Activated CD4-positive, alpha-beta T cell treated with anti-CD3 and anti-CD28 coated beads, Interleukin-2, amount 50 U/mL, for 1 hour (primary cell): ENCODE results near the gene JCAD.
"Not testable (repeated sequence)": the region's sequence is repeated elsewhere in the genome, so short reads cannot be mapped to it uniquely, and the experiment has no call there.

Experiments
- DNase-seq: peaks from one replicate; pipeline ENCODE4 v3.0.0-alpha.2; 2020

The JCAD gene

DNA sequence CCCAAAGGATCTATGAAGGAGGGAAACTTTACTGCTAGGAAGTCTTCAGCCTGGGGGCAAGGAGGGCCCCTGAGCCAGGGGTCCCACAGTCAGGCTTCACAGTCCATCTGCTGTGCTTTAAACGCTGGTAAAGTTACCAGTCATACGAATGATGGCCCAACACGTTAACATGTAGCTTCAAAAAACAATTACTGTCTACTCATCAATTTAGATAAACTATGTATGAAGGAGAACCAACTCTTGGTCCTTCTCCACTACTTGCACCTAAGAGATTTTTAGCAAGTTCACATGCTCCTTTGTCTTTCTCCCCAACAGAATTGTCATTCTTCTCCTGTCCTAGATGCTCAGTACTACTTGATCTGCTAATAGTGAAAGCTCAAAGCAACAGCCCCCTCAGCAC, 16.6 kb downstream of the JCAD start:
- no peak for DNase-seq

DNA sequence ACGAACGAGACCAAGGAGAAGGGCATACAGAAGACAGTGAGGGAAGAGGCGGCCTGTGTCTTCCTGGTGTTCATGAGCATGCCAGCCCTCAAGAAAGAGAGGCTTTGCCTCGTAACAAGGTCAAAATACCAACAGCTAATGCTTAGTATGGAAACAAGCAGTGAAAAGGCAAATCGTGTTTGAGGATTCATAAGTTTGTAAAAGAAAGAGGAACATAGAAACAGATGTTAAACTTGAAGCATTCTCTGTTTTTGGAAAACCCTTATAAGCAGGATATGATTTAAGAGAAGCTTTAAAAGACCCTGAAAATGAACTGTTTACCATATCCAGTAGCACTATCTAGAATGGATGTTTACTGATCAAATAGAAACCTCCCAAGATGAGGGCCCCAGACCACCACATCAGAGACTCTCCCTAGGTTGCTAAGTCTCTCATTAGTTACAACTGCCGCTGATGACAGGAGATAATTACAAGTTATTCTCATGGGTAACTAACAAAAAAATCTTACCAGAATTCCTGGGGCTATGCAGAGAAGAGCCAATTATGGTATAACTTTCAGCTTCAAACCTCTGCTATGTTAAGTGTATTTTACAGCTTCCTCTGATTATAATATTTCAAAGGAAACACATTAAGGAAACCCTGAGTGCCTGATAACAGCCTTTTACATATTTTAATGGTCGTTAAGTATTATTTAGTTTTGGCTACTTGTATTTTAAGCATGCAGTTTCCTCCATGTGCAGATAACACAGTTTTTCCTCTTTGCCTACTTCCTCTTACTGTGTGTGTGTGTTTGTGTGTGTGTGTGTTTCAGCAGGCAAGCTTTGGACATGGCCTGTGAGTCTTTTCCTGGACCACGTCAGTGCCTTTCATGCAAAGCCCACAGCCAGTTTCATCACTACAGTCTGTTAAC, 17.9 kb downstream of the JCAD start:
- DNase-seq, result no peak

DNA sequence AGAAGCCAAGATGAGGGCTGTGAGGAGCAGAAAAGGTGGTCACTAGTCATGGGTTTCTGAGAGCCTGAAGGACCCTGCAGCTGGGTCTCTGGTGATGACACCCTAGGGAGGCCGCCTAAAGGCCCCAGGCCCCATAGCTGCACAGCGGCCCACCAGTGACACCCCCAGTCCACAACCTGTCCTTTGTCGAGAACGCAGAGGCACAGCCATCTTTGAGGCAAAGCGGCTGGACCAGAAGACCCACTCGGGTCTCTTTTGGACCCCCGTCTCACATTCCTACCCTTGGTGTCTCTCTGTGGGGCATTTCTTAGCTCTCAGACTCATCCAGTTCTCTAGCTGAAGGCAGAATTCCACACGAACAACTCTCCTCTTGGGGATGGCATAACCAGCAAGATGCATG, 18.8 kb downstream of the JCAD start:
- no peak for DNase-seq

DNA sequence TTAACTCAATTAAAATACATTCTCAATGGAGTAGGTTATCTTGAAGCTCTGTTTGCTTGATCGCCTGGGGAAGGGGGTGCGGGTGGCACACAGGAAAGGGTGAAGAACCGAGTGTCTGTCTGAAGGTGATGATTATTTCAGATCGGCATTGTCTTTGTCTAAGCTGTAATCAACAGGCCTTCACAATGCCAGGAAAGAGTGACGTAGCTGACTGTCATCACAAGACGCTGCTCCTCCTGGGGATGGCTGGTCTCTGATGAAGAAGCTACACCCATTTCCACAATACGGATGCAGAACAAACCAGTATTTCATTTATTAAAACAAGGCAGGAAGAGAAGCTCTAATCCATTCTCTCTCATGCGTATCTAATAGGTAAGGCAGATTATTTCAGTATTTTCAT, 19.4 kb downstream of the JCAD start:
- no peak for DNase-seq

DNA sequence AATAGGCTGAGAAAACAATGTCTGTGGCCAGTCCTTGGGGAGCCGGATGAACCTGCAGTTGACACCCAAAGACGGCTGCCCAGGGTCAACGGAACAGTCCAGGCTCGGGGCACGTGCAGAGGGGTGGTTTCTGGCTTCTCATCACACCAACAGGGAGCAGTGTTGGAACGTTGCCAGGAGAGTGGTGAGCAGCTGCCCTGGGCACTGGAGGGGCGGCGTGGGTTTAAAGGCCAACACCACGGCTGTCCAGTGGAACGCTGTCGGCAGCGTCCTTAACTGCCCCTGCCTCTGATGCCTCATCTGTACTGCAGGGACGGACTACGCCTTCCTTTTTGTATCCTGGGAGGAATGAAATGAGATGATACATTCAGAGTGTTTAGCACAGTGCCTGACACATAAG, 19.8 kb downstream of the JCAD start:
- DNase-seq, result no peak

DNA sequence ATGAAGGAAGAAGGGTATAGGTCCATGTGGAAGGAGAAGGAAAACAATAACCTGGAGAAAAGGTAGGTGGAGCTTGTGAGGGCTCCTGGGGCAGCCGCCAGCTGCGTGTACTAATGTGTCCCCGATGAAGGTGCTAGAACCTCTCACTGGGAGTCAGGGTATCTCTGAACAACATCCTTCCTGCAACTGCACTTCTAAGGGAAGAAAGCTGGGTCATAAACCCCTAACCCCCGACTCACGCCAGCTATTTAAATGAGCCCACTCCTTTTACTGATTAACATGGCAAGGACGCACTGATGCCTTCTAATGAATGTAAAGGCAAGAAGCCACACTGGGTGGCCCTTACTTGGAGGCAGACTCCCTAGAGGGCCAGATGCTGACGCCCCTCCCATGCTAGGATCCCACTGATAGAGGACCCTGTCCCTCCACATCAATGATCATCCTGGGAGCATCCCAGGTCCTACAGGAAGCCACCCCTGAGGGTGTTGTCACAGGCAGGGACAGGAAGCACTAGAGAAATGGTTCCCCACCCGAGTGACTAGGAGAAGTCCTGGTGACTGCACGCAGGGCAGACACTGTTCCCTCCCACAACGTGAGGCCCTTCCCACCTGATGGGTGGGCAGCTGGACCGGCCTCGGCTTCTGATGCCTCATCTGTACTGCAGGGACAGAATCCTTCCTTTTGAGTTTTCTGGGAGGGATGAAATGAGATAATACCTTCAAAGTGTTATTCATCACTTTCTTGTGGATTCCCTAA, 20.4 kb downstream of the JCAD start:
- DNase-seq, result no peak

DNA sequence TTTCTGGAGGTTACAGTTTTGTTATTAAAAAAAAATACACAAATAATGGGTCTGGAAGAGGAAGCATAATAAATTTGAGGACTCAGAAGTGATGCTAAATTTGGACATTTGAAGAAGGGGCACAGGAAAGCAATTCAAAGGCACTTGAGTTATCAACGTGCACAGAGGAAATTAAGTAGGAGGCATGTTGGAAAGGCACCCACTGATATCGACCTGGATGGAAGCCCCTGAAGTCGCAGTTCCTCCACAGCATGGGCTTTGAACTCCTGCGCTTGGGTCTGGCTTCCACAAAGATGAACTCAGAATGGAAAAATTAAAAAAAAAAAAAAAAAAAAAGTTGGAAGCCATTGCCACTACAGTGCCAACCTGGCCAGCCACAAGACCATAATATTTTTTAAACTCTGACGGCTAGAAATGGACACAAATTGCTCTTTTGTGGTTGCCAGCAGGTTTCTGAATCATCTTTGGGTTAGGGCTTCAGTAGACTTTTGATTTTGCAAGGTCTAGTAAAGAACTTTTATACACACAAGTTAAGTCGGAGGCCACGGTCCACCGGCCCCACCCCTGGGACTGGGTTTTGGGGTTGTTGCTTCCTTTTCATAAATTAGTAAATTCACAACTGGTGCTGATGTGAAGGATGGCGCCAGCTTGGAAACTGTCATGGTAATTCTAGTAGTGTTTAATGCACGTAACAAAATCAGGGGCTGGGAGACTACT, 21.6 kb downstream of the JCAD start:
- no peak for DNase-seq

DNA sequence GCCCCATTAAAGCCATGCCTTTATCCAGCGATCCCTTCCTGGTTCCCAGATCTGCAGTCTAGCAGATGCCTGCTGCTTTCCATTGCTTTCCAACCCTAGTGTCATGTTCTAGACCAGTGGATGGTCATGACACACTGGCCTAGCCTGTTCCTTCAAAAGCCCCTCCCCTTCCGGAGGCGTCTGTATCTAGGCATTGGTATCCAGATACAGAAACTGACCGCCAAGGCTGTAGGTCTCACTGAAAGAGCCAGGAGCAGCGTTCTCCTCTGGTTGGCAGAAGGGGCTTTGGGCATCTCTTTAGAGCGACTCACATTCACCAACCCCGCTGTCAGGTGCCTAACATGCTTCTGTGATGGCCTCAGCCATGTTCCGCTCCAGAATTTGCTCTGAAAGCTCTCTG, 22.6 kb downstream of the JCAD start:
- DNase-seq, result no peak

DNA sequence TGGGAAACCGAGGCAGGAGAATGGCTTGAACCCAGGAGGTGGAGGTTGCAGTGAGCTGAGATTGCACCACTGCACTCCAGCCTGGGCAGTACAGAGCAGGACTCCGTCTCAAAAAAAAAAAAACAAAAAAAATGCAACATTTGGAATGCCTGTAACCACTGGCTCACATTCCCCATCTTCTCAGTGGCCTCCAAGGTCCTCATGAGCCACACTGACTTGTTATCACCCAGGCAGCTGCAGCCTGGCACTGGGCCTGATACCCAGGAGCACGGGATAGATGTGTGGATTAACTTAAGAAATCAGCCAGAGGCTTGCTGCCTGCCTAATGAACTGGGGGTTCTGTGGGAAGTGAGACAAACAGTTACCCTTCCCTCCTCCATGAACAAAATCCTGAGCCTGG, 23.0 kb downstream of the JCAD start:
- no peak for DNase-seq

DNA sequence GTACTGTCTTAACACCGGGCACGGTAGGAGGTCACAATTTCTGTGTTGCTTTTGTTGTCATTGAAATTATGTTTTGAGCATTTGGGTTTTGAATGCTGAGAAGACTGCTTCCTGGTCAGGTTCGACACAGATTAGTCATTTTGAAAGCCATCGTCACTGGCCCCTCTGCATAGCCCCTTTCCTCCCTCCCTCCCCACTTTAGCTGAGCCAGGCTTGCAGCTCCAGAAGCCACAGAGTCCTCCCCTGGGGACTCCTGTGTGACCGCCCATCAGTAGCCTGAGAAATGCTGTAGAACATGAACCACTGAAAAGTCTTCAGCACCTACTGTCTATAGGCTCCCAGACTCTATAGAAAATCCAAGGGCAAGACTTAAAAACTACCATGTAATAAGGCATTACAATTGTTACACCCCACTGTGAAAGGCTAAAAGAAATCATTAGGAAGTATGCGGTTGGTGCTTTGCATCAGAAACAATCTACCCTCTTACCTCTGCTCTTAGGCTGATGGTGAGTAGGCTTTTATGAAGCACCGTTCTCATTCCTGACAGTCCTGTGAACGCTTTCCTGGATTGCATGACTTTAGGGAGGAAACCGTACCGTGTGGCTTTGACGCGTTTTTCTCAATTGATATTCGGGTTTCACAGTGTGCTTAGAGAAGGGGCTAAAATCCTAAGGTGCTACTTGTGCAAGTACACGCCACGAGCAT, 24.8 kb downstream of the JCAD start:
- no peak for DNase-seq

DNA sequence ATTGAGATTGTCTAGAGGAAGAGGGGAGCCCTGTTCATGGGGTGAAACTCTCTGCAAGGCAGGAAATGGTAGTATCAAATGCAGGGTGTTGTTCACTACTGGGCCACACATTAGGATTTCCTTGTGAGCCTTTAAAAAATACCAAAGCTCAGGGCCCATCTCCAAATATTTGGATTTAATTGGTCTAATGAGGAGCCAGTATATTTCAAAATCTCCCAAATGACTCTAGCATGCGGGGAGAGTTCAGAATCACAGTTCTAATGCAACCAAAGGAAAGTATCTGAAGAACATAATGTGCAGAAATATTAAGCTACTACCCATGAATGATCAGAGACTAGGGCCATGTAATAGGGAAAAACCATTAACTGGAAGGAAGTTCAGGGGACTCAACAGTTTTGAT, 27.3 kb downstream of the JCAD start:
- no peak for DNase-seq

DNA sequence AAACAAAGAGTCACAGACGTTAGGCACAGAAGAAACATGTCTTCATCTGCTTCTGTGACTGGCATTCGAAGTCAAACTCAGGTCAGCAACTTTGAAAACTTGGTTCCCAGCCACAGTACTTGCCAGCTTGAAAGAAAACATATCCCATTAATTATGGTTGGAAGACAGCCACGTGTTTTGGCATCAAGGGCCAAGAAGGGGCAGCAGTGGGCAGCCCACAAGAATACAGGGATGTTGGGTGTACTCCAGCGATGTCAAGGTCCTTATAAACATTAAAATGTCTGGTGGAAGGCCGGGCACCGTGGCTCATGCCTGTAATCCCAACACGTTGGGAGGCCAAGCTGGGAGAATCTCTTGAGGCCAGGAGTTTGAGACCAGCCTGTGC, 29.5 kb downstream of the JCAD start:
- DNase-seq, result no peak

DNA sequence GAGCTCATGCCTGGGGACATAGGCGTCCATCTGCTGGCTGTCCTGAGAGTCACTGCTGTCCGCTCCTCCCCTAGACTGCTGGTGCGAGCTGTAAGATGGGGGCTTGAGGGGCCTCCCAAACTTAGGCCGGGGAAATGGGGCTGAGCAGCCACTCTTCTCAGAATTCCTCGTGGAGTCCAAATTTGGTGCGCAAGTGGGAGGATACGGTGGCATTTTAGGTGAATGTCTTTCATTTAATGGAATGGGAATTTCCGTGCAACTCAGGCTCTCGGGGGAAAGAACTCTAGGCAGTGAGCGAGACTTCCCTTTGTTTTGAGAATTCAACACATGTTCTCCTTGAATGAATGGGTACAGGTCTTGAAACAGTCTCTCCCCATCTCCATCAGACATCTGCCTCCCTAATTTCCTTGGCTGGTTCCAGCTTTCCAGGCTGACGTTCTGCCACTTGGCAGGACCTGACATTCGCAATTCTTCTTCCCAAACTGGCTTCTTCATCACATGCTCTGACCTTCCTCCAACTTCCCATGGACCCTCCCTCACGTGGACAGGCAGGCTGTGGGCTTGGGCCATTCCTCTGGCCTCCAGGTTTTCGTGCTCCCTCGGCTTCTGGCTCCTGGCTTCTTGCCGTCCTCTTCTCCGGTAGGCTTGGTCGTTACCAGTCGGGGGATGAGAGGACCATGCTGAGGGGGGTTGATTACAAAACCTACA, 30.1 kb downstream of the JCAD start:
- DNase-seq, result no peak

DNA sequence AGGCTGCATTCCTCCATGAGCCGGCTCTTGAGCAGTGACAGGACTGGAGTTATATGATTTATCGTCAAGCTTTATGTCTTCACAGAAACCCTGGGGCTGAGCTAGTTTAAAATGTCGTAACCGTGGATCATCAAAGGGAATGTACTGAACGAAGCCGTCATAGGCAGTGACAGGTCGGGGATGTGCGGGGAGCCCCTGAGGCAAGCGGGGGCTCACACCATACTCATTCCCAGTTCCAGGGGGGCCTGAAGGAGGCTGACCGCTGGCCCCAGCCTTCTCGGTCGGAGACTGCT, 30.7 kb downstream of the JCAD start:
- DNase-seq, result no peak

DNA sequence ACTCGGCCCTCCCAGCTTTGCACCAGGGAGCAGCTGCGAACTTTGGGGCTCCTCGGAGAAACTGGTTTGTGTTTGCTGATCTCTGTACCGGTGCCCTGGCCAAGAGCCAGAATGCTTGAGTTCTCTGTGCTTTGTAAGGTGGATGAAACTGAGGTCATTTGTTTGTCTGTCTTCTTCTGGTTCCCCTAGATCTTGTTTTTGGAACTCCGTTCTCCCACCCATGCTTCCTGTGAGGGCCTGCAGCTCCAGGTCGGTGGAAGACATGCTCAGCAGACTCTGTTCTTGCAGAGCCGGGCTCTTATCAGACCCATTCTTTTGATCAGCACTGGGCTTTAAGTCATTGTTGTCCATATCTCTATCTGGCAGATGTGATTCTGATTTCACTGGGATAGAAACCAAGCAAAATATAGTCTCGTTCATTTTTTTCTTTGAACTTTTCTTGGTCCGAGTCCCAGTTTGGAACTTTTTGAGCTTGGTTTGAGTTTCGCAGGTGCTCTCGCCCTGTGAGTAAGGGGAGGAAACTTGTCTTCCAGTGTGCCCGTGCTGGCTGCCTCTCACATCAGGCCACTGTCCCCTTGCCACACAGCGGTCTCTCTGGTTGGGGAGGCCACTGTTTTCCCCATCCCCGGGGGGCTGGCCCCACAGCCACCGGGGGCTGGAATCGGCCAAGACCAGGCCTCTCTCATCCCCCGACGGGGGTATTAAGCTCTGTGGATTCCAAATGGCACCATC, 31.2 kb downstream of the JCAD start:
- DNase-seq, result peak; percentile 26

DNA sequence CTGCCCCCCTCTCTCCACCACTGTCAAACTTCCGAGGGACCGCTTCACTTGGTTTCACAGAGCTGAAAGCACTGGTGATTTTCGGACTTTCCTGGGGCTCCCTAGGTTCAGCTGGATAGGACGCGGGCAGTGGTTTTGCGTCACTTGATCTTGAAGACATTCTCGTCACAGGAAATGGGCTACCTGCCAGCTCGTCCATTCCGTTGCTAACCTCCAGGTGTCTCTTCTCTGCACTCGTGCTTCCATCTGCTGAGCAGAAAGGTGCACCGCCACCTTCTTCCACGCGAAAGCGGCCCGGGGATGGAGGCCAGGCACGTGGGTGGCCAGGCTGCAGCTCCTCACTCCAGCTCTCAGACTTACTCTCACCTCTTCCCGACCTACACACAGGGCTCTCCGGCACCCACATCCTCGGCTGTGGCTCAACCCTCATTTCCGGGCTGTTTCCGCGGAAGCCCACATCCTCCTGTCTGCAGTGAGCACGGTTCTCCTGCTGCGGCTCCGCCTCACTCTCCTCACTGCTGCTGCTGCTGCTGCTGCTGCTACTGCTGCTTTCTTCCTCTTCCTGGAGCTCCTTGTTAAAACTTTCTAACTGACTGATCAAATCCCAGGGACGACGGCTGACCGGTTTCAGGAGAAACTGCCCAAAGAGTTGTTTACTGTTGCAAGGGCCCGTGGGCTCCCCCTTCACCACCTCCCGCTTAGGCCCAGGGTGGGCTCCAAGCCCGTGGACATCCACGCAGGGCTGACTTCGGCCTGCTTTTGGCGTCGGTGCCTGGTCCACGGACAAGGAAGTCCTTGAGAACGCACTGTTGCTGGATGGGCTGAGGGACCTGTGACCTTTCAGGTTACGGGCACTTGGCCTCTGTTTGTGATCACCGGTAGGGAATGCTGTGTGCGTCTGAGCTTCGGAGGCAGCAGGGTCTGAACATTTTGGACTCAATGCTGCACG, 32.1 kb downstream of the JCAD start:
- peak; percentile 80 for DNase-seq

DNA sequence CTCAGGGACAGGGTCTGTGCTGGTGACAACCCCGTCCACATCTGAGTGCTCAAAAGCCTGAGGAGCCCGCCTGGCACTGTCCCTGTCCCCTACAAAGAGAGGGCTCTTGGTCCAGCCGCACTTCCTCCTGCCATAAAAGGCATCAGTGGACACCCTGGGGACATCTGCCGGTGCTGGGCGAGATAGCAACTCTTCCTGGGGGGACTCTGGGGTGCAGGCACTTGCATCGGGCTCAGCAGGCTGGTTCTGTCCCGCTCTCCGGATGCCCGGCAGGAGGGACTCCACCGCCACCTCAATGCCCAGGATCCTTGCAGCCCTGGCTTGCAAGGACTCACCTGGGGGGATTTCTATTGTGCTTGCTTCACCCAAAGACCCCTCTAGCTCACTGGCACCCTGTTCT, 32.8 kb downstream of the JCAD start:
- no peak for DNase-seq

DNA sequence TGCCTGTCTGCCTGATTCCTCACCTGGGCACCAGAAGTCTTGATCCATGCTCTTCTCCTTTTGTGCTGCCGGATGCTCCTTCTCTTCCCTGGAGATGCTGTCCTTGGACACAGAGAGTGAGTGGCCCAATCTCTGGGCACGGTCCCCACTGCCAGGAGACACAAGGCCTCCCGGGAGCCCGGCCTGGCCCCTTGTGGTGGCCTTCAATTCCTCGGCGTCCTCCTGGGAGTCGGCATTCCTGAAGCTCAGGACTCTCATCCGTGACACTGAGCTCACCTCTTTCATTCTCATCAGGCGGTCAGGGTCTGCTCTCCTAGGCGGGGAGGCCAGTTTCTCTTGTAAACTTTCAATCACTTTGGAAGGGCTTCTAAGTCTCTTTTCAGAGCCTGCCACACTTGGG, 33.3 kb downstream of the JCAD start:
- DNase-seq, result no peak

DNA sequence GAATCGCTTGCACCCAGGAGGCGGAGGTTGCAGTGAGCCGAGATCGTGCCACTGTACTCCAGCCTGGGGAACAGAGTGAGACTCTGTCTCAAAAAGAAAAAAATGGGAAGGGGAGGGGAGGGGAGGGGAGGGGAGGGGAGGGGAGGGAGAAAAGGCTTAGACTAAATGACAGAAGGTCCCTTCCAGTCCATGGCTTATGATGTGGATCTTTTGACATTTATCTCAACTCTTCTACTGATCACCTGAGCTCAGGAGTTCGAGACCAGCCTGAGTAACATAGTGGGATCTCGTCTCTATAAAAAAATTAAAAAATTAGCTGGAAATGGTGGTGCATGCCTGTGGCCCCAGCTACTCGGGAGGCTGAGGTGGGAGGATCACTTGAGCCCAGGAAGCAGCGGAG, 34.0 kb downstream of the JCAD start:
- DNase-seq, result not testable (repeated sequence)

DNA sequence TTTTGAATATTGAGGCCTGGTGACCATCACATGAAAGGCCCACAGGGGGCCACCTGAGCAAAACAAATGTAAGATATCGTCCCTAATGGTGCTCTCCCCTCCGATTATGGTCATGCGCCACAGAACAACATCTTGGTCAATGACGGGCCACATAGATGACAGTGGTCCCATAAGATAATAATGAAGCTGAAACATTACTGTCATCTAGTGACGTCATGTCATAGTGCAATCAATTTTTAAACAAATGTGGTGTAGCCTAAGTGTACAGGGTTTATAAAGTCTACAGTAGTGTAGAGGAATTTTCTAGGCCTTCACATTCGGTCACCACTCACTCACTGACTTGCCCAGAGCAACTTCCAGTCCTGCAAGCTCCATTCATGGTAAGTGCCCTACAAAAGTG, 36.8 kb downstream of the JCAD start:
- no peak for DNase-seq

DNA sequence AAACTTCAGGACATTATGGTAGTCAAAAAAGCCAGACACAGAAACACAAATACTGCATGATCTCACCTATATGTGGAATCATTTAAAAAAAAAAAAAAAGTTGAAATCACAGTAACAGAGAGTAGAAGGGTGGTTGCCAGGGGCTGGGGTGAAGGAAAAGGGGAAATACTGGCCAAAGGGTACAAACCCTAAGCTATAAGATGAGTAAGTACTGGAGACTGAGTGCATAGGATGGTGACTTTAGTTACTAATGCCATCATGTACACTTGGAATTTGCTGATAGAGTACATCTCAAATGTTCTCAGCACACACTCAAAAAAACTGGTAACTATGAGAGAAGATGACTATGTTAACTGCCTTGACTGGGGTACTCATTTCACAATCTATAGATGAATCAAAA, 39.9 kb downstream of the JCAD start:
- DNase-seq, result no peak
